ENCODE data around the gene REC114.
"Not testable (repeated sequence)": the region's sequence is repeated elsewhere in the genome, so short reads cannot be mapped to it uniquely, and the experiment has no call there.

REC114 gene

DNA sequence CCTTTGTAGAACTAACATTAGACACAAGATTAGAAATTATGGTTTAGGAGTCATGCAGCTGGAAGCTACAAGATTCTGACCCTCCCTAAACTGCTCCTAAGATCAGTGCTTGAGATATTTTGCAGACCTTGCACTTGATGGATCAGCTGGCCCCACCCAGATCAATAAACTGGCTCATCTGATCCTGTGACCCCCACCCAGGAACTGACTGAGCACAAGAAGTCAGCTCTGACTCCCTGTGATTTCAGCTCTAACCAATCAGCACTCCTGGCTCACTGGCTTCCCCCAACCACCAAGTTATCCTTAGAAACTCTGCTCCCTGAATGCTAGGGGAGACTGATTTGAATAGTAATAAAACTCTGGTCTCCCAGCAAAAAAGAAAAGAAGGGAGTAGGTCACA lies 134.6 kb downstream of the REC114 start:
- not testable (repeated sequence) for DNase-seq (ENCODE audit: low spot score)

DNA sequence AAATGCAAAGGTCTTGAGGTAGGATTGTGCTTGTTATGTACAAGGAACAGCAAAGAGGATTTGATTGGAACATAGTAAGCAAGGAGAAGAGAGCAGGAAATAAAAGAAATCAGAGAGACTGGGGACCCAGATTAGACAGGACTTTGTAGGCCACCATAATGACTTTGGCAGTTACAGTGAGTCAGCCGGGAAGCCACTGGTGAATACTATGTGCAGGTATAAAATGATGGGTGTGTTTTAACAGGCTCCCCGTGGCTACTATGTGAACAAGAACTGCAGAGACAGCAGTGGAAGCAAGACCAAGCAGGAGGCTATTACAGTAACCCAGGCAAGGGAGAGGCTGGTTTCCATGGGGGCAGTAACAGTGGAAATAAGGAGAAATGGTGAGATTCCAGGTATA lies 135.1 kb downstream of the REC114 start:
- no peak for DNase-seq (ENCODE audit: low spot score)

DNA sequence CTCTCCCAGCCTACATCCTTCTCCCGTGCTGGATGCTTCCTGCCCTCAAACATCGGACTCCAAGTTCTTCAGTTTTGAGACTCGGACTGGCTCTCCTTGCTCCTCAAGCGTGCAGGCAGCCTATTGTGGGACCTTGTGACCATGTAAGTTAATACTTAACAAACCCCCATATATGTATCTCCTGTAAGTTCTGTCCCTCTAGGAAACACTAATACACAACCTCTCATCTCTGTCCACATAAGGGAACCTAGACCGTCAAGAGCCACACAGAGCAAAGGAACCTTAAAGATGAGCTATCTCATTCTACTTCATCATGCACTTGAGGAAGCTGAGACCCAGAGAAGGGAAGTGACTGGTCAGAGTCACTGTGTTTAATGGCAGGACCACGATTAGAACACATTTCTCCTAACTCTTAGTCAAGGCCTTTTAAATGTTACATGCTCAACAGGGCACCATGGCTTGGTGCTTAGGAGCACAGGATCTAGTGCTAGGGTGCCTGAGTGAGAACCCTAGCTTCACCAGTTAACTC lies 140.0 kb downstream of the REC114 start:
- DNase-seq (ENCODE audit: low spot score): no peak

DNA sequence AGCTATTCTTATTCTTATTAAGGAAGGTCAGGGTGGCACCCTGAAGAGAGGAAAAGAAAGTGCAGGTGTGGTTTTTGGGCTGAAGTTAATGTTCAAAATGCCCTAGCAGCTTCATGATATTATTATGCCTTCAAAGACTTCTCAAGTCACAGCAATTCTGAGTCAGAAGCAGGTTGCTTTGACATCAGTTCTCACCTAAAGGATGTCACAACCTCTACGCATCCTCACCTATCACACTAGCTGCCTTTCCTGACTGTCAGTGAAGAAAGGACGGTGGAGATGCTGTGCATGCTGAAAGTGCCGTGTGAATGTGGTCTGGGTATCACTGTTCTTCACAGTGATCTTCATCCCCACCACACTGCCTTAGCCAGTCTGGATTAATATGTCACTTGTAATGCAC lies 140.6 kb downstream of the REC114 start:
- DNase-seq (ENCODE audit: low spot score): no peak

DNA sequence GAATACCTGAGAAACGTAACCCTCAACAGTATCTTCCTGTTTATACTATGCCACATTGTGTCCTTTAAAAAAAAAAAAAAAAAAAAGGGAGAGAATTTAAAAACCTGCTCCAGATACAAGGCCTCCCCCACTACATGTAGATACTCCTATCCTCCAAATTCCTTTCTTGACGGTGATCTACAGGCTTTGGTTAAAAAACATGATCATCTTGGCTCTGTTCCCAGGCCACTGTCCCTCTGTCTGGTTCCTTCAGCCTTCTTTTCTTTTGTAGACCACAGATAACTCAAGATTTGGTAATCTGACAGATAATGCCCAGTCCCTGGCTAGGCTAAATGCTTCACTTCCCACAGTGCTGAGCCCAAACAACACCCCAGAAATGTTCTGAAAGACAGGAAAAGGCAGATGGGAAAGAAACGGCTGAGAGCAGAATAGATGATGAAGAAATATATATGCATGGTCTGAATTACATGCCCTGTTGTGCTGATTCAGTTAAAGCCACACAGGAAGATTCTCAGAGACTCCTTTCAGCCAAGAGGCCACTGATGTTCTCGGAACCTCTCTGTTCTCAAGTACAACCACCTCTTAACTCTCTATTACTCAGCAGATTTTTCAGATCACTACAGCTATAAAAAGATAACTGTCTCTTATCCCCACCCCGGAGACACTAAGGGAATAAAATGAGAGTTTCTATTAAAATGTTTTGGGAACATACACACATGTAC lies 141.9 kb downstream of the REC114 start:
- no peak for DNase-seq (ENCODE audit: low spot score)

DNA sequence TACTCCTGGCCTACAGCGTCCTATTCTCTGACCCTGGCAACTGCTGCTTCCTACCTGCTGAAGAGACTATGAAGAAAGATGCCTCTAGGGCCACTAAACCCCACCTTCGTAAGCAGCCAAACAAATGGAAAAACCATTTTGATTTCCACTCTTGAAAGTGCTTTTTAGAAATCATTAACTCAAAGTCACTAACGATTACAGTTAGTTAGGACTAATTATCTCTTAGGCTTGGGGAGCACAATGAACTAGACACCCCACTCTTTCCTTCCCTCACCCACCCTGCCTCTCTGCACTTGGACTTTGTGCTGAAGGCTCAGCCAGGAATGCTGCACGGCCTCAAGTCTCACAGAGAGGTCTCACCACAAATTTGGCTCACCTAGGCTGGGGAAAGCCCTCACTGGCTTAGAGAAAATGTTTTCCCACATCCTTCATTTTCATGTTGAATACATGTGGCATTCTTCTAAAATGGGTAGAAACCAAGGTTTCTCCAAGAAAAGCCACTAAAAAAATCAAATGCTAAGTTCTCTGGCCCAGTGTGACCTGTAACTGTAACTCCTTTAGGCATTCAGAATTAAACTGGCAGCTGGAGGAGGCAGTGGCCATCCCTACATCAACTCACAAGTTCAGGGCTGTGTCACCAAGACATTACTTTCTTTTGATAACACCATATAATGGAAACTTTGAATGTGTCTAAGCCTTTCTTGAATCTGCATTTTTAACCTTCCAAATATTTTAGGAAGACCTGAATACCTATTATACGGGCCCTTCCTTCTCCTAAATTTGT lies 143.1 kb downstream of the REC114 start:
- DNase-seq (ENCODE audit: low spot score): no peak

DNA sequence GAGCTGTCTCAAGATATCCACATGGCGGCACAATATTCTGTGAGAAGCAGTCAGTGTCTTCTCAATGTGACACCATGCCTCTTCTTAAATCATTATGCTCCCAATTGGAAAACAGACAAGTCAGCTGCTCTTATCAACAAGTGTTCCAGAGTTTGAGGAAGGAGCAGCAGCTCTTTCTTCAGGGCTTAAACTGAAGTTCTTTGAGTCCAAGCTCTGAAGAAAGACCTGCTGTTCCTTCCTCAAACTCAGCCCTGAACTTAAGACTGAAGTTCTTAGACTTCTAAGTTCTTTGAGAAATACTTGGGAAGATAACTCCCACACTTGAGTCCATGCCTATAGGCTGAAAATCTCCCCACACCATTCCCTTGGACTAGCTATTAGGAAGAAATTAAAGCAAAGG lies 146.8 kb downstream of the REC114 start:
- DNase-seq (ENCODE audit: low spot score): no peak

DNA sequence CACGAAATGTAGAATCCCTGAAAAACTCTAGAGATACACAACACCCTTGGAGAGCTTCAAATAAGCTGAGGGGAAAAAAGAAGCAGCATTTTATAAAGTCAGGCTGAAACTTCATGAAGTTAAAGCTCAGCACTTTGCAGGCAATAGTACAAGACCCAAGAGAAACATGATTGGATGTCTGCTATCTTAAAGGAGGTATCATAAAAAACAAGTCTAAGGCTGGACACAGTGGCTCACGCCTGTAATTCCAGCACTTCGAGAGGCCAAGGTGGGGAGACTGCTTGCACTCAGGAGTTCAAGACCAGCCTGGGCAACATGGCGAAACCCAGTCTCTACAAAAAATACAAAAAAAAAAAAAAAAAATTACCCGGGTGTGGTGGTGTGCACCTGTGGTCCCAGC lies 147.3 kb downstream of the REC114 start:
- no peak for DNase-seq (ENCODE audit: low spot score)

DNA sequence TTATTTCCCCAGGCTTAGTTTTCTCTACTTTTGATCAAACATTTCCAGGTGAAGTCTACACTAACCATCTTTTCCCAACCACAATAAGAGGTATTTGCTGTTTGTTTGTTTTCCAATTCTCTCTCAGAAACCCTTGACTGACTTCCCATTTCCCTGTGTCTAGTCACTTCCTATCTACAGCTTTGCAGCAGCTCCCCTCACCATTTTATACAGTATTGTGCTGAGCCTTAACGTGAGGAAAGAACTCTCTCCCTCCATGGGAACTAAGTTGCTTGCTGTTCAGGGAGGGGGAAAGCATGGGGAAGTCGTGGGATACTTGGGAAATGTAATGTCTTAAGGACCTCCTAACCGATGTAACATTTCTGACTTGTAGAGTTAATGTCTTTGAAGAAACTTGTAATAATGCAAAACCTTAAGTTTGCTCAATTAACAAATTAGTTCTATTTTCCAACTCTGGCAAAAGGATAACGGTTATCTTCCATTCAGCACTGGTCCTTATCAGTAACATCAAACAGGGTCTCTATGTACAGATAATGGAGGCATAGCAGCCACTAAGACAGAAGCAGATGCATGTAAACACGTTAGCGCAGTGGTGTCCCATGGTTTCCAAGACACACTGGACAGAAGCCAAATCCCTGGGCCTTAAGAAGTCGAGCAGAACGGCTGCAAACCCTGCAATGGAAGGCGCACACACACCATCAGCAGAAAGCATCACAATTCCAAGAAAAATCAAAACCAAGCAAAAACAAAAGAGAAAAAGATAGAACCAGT lies 150.5 kb downstream of the REC114 start:
- peak; percentile 50 for DNase-seq (ENCODE audit: low spot score)

DNA sequence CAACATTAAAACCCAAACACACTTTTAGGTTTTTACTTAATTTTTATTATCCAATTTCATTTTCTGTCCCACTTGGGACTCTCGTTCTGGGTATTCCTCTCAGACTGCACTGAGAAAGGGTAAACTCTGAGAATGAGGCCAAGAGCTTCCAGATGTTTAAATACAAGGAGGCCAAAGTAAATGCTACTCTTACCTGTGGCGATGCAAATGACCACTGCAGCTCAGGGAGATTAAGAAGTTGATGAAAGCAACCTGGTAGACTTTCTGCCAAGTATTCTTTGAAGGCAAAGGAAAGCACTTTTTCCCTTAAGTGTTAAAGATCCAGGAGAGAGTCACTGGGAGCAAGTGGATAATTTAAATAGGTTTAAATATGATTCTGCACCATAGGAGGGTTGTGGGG lies 151.1 kb downstream of the REC114 start:
- DNase-seq (ENCODE audit: low spot score): no peak

DNA sequence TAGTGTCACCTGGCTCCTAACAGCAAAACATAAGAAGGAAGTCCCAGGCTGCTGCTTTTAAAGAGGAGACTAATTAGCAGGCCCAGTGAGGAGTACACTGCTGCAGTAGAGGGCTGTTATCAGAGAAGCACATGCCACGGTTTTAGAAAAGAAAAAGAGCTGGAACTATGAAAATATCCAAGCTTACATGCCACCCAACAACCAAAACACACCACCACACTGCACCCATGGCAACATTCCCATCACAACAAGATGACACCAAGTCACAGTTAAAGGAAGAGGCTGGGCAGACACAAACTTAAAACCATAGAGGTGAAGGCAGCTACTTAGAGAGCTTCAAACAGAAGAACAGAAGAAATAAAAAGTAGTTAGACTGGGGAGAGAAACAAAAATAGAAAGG lies 153.2 kb downstream of the REC114 start:
- DNase-seq (ENCODE audit: low spot score): no peak

DNA sequence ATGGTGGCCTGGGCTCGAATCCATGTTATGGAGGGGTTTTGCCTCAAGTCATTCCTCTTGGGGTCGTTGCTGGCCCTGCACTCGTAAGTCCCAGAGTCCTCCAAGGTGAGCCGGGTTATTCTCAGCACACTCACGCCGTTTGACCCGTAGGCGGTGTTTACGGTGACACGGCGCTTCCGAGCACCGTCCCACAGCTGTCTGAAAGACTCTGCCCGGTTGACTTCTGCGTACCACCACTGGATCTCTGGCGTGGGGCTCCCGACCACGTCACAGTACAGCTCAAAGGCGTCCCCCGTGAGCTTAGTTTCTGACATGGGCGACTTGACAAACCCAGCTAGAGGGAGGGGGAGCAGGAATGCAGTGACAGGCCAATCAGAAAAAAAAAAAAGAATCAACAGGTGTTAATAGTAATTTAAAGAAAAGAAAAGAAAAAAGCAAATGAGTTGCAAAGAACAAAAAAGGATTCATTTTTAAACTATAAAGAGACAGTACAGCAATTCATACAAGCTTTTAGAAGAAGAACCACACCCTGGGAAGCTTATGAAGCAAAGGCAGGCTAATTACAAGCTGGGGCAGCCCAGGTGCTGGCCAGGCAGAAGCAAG lies 154.2 kb downstream of the REC114 start:
- no peak for DNase-seq (ENCODE audit: low spot score)

DNA sequence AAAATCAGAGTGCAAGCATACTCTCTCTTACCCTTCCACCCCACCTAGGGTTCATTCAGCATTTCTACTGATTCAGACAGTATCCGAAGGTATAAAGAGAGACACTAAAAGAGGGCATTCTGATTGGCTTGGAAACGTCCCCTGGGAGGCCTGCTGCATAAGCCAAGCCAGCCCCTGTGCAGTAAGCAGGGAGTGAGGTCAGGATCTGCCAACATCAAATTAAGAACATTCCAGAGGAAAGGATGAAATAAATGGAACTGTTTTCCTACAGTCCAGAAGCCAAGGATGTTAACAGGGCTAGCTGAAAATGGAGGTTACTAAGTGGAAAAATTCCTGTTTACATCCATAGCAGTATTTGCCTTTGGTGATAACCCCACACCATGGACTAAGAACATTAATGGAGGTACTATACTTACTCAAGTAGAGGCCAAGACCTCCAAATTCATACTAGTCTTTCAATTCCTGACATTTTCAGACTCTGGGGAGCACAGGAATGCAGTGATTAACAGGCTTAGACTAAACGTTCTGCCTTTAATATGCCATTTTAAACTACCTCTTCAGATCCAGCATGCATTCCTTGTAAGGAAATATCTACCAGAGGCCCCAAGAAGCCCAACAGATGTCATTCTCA lies 155.7 kb downstream of the REC114 start:
- no peak for DNase-seq (ENCODE audit: low spot score)

DNA sequence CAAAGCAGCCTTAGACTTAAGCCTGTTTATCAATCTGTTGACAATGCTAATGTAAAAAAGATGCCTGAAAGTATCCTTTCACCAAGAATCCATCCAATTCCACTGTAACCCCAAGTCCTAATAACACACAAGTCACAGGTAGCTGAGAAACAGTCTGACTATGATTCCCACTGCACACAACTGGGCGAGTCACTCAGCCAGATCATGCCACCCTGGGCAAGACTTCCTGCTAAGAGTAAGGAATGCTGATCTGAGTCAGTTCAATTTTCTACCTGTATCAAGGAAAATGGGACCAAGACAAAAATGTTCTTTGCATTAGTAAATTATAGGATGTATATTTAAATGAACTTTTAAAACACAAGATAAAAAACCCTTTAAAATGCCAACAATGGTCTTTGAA lies 157.0 kb downstream of the REC114 start:
- DNase-seq (ENCODE audit: low spot score): no peak

DNA sequence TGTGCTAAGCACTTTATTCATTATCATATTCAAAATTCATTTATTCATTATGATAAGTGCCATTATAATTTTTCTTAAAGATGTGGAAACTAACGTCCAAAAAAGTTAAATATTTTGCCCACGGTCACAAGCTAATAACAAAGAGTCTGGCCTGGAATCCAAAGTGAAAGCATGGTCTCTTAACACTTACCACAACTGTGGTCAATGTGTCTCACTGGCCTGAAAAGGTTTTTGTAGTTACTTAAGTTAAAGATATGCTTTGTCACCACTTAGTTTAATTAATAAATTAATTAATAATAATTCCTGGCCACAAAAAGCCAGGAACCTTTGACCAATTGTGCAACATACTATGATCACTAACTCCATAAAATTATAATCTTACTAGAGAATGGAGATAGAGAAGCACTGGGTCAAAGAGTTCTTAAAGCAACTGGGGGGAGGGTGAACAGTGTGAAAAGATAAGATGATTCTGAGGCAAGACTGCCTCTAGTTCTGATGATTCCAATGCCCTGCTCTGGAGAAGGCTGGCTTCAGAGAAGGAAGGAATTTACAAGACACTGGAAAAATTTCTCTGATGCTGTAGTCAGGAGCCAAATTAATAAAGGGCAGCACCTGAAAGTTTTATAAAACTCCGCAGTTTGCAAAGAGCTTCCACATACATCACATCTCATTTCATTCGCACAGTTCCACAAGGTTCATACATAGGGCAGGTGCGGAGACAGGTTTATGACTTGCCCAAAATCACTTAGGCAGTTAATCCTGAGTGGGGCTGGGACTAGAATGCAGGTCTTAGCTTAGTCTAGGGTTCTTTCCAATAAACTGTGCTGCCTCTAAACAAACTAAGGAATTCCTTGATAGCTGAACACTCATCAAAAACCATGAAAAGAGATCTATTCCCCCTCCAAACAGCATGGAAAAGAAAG lies 157.7 kb downstream of the REC114 start:
- DNase-seq (ENCODE audit: low spot score): no peak

DNA sequence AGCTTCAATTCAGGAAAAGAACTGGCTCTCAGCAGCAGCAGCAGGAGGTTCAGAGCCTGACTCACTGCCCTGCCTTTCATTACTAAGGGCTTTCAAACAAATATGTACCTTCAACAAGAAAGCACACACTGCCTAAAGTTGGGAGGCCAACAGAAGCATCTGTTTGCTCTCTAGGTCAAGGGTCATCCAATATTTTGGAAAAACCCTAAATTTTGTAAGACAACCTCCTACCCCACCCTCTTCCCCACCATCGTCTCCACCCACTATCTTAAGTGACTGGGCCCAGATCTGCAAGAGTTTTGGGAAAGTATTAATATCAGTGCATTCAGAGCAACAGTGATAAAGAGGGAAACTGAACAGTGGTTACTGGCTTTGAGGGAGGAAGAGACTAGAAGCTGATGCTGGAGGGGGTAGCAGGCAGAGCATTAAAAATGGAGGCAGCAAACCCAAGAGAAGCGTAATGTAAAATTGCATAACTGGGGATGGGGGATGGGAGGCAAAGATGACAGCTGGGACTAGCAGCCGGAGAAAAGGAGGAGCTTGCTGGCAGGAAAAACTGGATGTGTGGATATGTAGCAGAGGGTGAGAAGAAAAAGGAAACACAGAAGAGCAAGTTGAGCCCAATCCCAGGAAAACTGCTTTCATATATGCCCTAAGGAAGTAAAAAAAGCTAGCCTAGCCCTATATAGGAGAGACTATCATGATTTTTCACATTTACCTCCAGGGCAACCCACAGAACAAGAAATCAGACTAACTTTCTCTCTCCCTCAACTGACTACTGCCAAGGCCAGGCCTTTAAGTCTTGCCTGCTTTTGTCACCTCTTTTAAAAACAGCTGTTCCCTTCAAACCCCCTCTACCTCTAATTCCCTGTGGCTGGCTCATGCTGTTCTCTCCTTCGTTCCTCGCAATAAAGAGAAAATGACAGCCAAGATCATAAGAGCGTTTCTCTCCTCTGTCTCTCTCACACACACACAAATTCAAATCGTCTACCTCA lies 158.8 kb downstream of the REC114 start:
- peak; percentile 64 for DNase-seq (ENCODE audit: low spot score)

DNA sequence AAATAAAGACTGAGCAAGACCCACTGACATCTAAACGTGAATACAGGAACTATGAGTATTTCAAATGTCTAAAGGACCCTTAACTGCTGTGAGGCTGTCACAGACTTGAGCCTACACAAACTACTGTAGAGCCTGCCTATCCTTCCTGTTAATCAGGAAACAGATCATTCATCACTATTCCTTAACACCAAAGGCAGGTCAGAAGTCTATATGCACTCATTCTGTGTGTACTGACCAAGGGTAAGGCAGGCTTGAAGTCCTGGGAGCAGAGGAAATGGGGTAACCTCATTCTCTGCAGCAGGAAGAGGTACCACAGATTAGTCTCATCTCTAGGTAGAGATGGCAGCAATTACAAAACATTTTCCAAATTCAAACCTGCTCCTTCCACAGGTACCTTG lies 159.5 kb downstream of the REC114 start:
- no peak for DNase-seq (ENCODE audit: low spot score)

DNA sequence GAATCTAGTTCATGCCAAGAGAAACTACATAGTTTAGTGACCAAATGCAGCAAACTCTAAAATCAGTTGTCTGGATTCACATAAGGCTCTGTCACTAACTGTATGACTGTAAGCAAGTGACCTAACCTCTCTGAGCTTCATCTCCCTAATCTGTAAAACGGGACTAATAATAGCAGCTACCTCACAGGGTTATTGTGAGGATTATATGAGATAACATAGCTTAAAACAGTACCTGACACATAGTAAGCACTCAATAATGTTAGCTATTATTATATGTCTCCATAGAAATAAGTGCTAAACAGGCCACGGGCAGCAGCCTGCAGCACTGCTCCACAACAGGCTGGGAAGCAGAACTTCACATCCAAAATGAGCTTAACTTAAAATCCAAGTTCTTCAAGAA lies 160.0 kb downstream of the REC114 start:
- DNase-seq (ENCODE audit: low spot score): no peak

DNA sequence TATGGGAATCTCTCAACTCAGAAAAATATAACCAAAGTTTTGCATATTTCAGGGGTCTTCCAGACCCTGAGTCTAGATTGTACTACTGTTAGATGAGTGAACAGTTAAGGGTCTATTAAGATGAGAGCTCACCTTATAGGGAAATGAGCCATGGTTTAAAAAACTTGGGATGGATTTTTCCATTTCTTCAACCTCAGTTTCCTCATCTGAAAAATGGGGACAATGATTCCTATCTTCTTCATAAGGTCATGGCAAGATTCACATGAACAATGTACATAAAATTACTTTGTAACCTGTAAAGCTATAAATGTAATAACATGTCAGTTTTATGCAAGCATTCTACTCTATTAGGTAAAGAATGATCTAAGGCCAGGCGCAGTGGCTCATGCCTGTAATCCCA lies 161.5 kb downstream of the REC114 start:
- DNase-seq (ENCODE audit: low spot score): no peak
